ENCODE data around the gene SNX25. TPM values are rescaled to one million over a fixed set of nuclear protein-coding genes. Genes with fewer than 3 reads are reported as not detected.

SNX25 gene
- total RNA-seq, 4 donors from 2014 or later = 5.5 to 18.9 (median 7.5) TPM

GRCh38 chr4:185265942-185266341 lies 56.5 kb downstream of the SNX25 start:
- H3K36me3 ChIP-seq = peaks cover 0 to 56% (median 0%) of the 10 kb centered on the region in 3 donors
- intact Hi-C loops (cut with DNase I) = no loop called here
- DNase-seq = no peak
- no peak overlapping the region for H3K4me3 ChIP-seq
- no peaks in the 10 kb centered on the region for H3K4me1 ChIP-seq
- H3K9me3 ChIP-seq = no peaks in the 10 kb centered on the region
- H3K27me3 ChIP-seq = no peaks in the 10 kb centered on the region
- 46 to 58% methylated on average over 1 of the region's 1 CpG for WGBS, 2 donors
- TF ChIP-seq CTCF (IDR thresholded peaks at IDR 0.05) (no peak), POLR2A (IDR thresholded peaks at IDR 0.05) (no peak)
- no peak overlapping the region for H3K27ac ChIP-seq

- H3K36me3 ChIP-seq = peaks cover 0 to 64% (median 0%) of the 10 kb centered on the region in 3 donors
- no peaks in the 10 kb centered on the region for H3K4me1 ChIP-seq
- TF ChIP-seq CTCF (IDR thresholded peaks at IDR 0.05) = no peak
- no peak for TF ChIP-seq POLR2A (IDR thresholded peaks at IDR 0.05)
- 60 to 63% methylated on average over 4 of the region's 4 CpGs for WGBS, 2 donors
- intact Hi-C loops (cut with DNase I) = no loop called here
- no peaks in the 10 kb centered on the region for H3K27me3 ChIP-seq
- no peak overlapping the region for H3K4me3 ChIP-seq
- DNase-seq = no peak
- H3K27ac ChIP-seq = no peak overlapping the region
- no peaks in the 10 kb centered on the region for H3K9me3 ChIP-seq
Observed at GRCh38 chr4:185269286-185269685, 59.9 kb downstream of the SNX25 start.

GRCh38 chr4:185270037-185270436 lies 60.6 kb downstream of the SNX25 start:
- H3K27ac ChIP-seq = no peak overlapping the region
- H3K27me3 ChIP-seq = no peaks in the 10 kb centered on the region
- no peak for DNase-seq
- TF ChIP-seq POLR2A (IDR thresholded peaks at IDR 0.05) (no peak), CTCF (IDR thresholded peaks at IDR 0.05) (no peak)
- H3K4me3 ChIP-seq = no peak overlapping the region
- no peaks in the 10 kb centered on the region for H3K9me3 ChIP-seq
- no peaks in the 10 kb centered on the region for H3K4me1 ChIP-seq
- peaks cover 0 to 57% (median 0%) of the 10 kb centered on the region in 3 donors for H3K36me3 ChIP-seq
- intact Hi-C loops (cut with DNase I) = no loop called here
- WGBS, 2 donors = 91 to 95% methylated on average over 5 of the region's 5 CpGs

GRCh38 chr4:185270885-185271284 lies 61.5 kb downstream of the SNX25 start:
- DNase-seq = no peak
- Histone ChIP-seq H3K36me3 (peaks cover 0 to 52% (median 0%) of the 10 kb centered on the region in 3 donors), H3K27me3 (no peaks in the 10 kb centered on the region), H3K4me3 (no peak overlapping the region), H3K27ac (no peak overlapping the region), H3K4me1 (no peaks in the 10 kb centered on the region), H3K9me3 (no peaks in the 10 kb centered on the region)
- intact Hi-C loops (cut with DNase I) = no loop called here
- TF ChIP-seq POLR2A (IDR thresholded peaks at IDR 0.05) = no peak
- TF ChIP-seq CTCF (IDR thresholded peaks at IDR 0.05) = no peak
- WGBS, 2 donors = 93 to 96% methylated on average over 6 of the region's 6 CpGs

- no peak for DNase-seq
- Histone ChIP-seq H3K36me3 (peaks cover 0 to 40% (median 0%) of the 10 kb centered on the region in 3 donors), H3K9me3 (no peaks in the 10 kb centered on the region), H3K27me3 (no peaks in the 10 kb centered on the region), H3K4me3 (no peak overlapping the region), H3K27ac (no peak overlapping the region), H3K4me1 (no peaks in the 10 kb centered on the region)
- intact Hi-C loops (cut with DNase I) = no loop called here
- 94 to 96% methylated on average over 6 of the region's 6 CpGs for WGBS, 2 donors
- TF ChIP-seq CTCF (IDR thresholded peaks at IDR 0.05) (no peak), POLR2A (IDR thresholded peaks at IDR 0.05) (no peak)
Observed at GRCh38 chr4:185272245-185272644, 62.8 kb downstream of the SNX25 start.

All from esophagus squamous epithelium (tissue), 5 donors.